LNCAP (cell line): ENCODE results near the gene FOXP1.

Experiments used
- TF ChIP-seq, protein P1 (sequence below): fragments of 450-650 bp; IDR thresholded peaks from 2 replicates; pipeline ENCODE4 v1.5.1; 2017; ENCODE audit warnings: mild to moderate bottlenecking

The FOXP1 gene

DNA sequence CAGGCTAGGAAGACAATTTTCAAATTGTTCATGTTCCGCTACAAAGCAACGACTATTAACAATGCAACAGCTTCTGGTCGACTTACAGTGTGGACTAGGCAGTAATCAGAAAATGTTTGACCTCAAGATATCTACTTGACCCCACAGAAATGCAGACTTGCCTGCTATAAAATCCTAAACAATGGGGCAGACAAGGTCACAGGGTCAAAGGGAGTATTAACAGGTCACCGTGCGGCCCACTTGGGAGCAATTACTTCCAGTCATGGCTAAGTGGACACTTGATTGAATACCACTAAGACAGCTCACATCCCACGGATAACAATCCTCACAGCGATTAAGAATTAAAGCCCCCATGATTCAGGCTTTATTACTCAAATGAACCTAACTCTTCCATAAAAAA, 58.9 kb downstream of the FOXP1 start:
- TF ChIP-seq, protein P1, sequence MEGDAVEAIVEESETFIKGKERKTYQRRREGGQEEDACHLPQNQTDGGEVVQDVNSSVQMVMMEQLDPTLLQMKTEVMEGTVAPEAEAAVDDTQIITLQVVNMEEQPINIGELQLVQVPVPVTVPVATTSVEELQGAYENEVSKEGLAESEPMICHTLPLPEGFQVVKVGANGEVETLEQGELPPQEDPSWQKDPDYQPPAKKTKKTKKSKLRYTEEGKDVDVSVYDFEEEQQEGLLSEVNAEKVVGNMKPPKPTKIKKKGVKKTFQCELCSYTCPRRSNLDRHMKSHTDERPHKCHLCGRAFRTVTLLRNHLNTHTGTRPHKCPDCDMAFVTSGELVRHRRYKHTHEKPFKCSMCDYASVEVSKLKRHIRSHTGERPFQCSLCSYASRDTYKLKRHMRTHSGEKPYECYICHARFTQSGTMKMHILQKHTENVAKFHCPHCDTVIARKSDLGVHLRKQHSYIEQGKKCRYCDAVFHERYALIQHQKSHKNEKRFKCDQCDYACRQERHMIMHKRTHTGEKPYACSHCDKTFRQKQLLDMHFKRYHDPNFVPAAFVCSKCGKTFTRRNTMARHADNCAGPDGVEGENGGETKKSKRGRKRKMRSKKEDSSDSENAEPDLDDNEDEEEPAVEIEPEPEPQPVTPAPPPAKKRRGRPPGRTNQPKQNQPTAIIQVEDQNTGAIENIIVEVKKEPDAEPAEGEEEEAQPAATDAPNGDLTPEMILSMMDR: no peak

DNA sequence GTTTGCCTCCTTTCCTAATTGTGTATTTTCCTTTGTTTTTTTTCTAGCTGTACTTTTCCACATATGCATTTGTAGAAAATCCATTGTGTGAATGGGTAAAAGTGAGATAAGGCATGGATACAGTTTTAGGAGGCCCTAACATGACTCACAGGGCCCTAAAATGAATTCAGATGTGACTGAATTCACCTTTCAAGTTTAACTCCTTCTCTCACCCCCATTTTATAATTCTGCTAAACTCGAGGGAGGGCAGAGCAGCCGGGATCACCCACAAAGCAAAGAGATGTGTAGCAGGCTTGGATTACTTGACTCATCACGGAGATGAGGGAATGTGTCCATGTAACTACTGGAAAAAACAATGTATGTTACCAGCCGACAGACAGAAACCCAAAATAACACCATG, 59.9 kb downstream of the FOXP1 start:
- TF ChIP-seq, protein P1: no peak

DNA sequence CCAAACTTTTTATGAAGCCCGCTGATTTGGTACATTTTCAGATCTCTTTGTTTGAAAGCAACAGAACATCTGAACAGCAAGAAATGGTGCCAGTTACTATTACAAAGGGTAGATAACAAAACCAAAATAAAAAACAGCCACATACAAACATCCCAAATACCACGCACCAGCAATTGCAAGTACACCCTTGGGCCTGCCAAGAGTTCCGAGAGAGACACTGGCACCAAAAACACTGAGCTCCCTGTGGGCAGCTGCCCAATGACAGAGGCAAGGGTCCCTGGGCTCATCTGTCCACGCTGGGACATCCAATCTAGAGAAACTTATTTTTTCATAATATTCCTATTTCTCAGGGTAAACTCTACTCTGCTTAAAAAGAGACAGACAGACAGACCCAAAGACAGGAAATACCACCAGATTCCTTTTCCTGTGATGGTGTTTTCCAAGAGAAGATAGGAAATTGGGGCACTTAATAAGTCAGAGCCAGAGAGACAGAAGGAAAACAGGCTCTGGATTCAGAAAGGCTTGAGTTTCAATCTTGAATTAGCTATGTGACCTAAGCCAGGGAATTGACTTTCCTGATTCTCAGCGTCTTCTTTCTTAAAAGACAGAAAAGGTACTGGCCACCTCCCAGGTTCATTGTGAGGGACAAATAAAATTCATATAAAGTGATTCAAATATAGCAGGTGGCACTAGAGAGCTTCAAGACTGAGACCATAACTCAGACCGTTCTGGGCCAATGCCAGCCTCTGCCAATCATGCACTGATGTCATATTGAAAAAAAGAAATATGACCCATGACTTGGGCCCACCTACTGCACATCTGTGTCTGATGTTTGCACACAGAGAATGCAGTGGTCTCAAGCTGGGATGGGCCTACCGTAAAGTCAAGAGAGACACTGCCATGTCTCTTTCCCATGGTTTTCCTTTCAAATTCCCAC, 61.3 kb downstream of the FOXP1 start:
- TF ChIP-seq, protein P1: no peak

DNA sequence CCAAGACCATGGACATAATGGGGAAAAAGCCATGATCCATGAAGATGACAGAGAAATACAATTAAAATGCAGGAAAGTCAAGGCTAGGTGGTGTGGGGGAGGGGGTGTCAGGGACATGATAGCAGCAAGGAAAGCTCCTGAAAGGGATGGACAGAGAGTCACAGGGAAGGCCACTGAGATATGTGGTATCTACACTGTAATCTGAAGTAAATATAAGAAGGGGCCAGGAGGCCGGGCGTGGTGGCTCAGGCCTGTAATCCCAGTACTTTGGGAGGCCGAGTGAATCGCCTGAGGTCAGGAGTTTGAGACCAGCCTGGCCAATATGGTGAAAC, 62.5 kb downstream of the FOXP1 start:
- TF ChIP-seq, protein P1: no peak

DNA sequence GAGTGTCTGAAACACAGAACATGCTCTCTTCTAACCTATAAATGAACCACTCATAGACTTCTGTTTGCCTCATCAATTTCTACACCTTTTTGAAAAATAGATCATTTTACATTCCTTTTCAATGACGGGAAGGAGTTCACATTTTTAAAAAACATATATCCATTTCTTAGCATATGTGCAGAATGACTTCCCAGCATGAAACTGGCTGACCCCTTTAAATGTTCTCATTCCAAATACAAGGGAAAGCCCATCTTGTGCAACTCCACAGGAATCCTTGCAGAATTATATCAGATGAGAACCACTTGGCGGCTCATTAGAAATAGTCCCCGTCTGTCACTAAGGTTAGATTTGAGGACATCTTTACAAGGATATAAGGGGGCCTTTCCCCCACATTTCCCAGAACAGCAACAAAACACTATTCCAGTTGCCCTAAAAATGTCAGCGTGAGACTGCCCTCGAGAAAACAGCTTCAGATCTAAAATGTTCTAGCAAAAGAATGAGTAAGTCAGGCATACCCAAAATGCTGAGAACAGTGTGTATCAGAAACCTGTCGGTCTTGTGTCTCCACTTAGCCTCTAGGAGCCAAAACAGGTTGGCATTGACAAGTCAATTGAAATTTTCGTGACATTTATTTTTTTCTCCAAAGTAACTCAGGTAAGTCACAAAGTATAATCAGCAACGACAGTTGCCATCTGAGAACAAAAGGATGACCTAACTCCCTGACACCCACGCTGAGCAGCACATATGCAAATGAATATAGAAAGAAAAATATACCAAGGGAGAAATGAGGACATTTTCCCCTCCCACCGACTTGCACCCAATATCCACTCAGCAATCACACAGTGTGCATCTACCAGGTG, 63.1 kb downstream of the FOXP1 start:
- TF ChIP-seq, protein P1: no peak

DNA sequence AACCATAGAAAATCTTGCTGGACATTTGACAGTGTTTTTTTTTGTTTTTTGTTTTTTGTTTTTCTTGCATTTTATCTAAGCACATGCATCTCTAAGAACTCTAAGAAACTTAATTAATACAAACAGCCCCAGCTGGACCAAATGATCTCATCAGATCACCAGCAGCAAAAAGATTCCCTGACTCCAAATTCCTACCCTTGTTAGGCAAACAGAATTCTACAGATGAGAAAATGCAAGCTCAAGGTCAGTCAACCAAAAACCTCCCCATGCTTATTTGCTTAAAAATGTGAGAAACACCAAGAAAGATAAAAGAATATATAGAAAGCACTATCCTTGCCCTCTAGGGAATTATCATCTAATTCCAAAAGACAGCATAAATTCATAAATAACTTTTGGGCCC, 65.4 kb downstream of the FOXP1 start:
- TF ChIP-seq, protein P1: no peak

DNA sequence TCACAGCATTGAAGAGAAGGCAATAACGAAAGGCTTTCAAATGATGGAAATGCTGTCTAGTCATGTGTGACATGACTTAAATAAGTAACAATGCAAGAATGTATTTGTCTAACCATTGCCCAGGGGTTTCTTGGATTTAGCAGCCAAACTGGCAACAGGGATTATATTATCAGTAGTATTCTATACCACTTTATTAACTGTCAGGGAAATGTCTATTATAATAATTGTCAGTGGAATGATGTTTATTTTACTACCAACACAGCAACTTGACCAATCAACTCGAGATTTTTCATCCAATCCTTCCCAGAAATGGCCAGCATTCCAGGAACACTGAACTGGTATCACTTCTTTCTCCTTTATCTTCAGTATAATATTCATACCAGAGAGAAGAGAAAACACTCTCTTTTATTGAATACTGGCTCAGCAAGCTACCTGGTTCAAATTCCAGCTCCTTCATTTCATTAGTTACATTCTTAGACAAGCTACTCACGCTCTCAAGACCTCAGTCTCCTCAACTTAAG, 66.2 kb downstream of the FOXP1 start:
- TF ChIP-seq, protein P1: no peak
